CD8-positive, alpha-beta memory T cell (primary cell): ENCODE data around the gene RCE1. TPM values are rescaled to one million over a fixed set of nuclear protein-coding genes. Genes with fewer than 3 reads are reported as not detected.

Experiments used
- CTCF ChIA-PET: fragments of 350-600 bp; sonication (Branson Sonifier 250); formaldehyde crosslinking; loops from one replicate; lab custom pipeline; 2021; ENCODE audit warnings: antibody characterized with exemption; lab: Charles Lee
- POLR2A ChIA-PET: fragments of 350-600 bp; sonication (Branson Sonifier 250); formaldehyde crosslinking; loops from one replicate; lab custom pipeline; 2021; ENCODE audit warnings: antibody characterized with exemption; lab: Charles Lee
- DNase-seq, 5 donors: peaks; one replicate each; pipeline versions ENCODE4 v3.0.0 to v3.0.0-alpha.2; 2020 to 2022; ENCODE audit warnings: mixed read lengths in 1 of 5
- H3K27ac ChIP-seq: one replicate; pipeline ENCODE4 v1.7.0; 2013; ENCODE audit warnings: low read depth, mild to moderate bottlenecking, low read length, moderate library complexity
- H3K27me3 ChIP-seq: 2 replicates; pipeline ENCODE4 v1.7.0; 2013; ENCODE audit warnings: low read length, mild to moderate bottlenecking; ENCODE audit not compliant: insufficient read depth, poor library complexity, severe bottlenecking
- H3K36me3 ChIP-seq: 2 replicates; pipeline ENCODE4 v1.7.0; 2013; ENCODE audit warnings: mild to moderate bottlenecking, low read length, moderate library complexity; ENCODE audit not compliant: insufficient read depth
- H3K4me1 ChIP-seq: 2 replicates; pipeline ENCODE4 v1.7.0; 2013; ENCODE audit warnings: mild to moderate bottlenecking, low read length, moderate library complexity; ENCODE audit not compliant: insufficient read depth
- H3K4me3 ChIP-seq: 2 replicates; pipeline ENCODE4 v1.7.0; 2013; ENCODE audit warnings: mild to moderate bottlenecking, low read length
- H3K9me3 ChIP-seq: 2 replicates; pipeline ENCODE4 v1.7.0; 2013; ENCODE audit warnings: mild to moderate bottlenecking, low read length
- H3K27ac Mint-ChIP-seq, 8 donors: one replicate each; pipeline ENCODE4 v1.8.0; 2020 to 2021; ENCODE audit warnings: mixed read lengths in 8 of 8, mild to moderate bottlenecking in 6 of 8, inconsistent platforms in 3 of 8, moderate library complexity in 3 of 8
- H3K27me3 Mint-ChIP-seq, 2 donors: one replicate each; pipeline ENCODE4 v1.8.0; 2020 to 2021; ENCODE audit warnings: mixed read lengths in 2 of 2, mild to moderate bottlenecking in 1 of 2, moderate library complexity in 1 of 2
- H3K36me3 Mint-ChIP-seq, 3 donors: one replicate each; pipeline ENCODE4 v1.8.0; 2020 to 2021; ENCODE audit warnings: mixed read lengths in 3 of 3, inconsistent platforms in 1 of 3, mild to moderate bottlenecking in 1 of 3
- H3K4me1 Mint-ChIP-seq, 3 donors: one replicate each; pipeline ENCODE4 v1.8.0; 2020 to 2021; ENCODE audit warnings: mixed read lengths in 3 of 3, inconsistent platforms in 1 of 3, mild to moderate bottlenecking in 1 of 3
- H3K4me3 Mint-ChIP-seq, 7 donors: one replicate each; pipeline ENCODE4 v1.8.0; 2020 to 2021; ENCODE audit warnings: mixed read lengths in 7 of 7, mild to moderate bottlenecking in 6 of 7, moderate library complexity in 4 of 7, inconsistent platforms in 2 of 7
- H3K9me3 Mint-ChIP-seq, 5 donors: one replicate each; pipeline ENCODE4 v1.8.0; 2020 to 2022; ENCODE audit warnings: mixed read lengths in 5 of 5, mild to moderate bottlenecking in 3 of 5, moderate library complexity in 2 of 5, inconsistent platforms in 1 of 5
- polyA plus RNA-seq: library from polyadenylated mRNA; unstranded; fragments of 300-500 nt; fragmentation: Illumina TruSeq; gene quantifications from one replicate; pipeline ENCODE4 v1.2.3, GENCODE V29; 2021
- total RNA-seq, 2 experiments: library from RNA; stranded (reverse); gene quantifications; one replicate each; pipeline ENCODE4 v1.2.3, GENCODE V29; 2021

The RCE1 gene
- total and polyA plus RNA-seq, 3 experiments from 2014 or later = 32.8 to 41.2 (median 34.1) TPM

GRCh38 chr11:66870131-66870530 is 26.9 kb downstream of the RCE1 start:
- Mint-ChIP-seq H3K4me1 (peaks cover 6 to 16% (median 6%) of the 10 kb centered on the region in 3 donors), H3K9me3 (no peaks in the 10 kb centered on the region), H3K27ac (no peak overlapping the region), H3K36me3 (no peaks in the 10 kb centered on the region), H3K27me3 (peaks cover 0 to 4% of the 10 kb centered on the region in 2 donors), H3K4me3 (no peak overlapping the region)
- Histone ChIP-seq H3K4me1 (peaks cover 9% of the 10 kb centered on the region), H3K36me3 (no peaks in the 10 kb centered on the region), H3K9me3 (no peaks in the 10 kb centered on the region), H3K27ac (no peak overlapping the region), H3K27me3 (no peaks in the 10 kb centered on the region), H3K4me3 (no peak overlapping the region)
- ChIA-PET POLR2A (no interaction called here), CTCF (interaction anchor here (0.7 kb wide), 1 partner anchor 14 kb away, joined by 3 read pairs; no protein-coding TSS in a partner anchor)
- DNase-seq = no peak

- H3K9me3 ChIP-seq = no peaks in the 10 kb centered on the region
- ChIA-PET CTCF (interaction anchor here (0.7 kb wide), 1 partner anchor 13 kb away, joined by 3 read pairs; no protein-coding TSS in a partner anchor), POLR2A (no interaction called here)
- no peaks in the 10 kb centered on the region for H3K36me3 Mint-ChIP-seq
- H3K27ac ChIP-seq = no peak overlapping the region
- no peak for DNase-seq
- peaks cover 9% of the 10 kb centered on the region for H3K4me1 ChIP-seq
- H3K27me3 ChIP-seq = no peaks in the 10 kb centered on the region
- H3K27ac Mint-ChIP-seq = no peak overlapping the region
- H3K36me3 ChIP-seq = no peaks in the 10 kb centered on the region
- H3K4me3 Mint-ChIP-seq = no peak overlapping the region
- H3K4me3 ChIP-seq = no peak overlapping the region
- H3K27me3 Mint-ChIP-seq = peaks cover 0 to 4% of the 10 kb centered on the region in 2 donors
- H3K9me3 Mint-ChIP-seq = no peaks in the 10 kb centered on the region
- peaks cover 6 to 16% (median 6%) of the 10 kb centered on the region in 3 donors for H3K4me1 Mint-ChIP-seq
These were observed 27.6 kb downstream of the RCE1 start for GRCh38 chr11:66870616-66871520.

GRCh38 chr11:66871521-66871901 is 28.3 kb downstream of the RCE1 start:
- ChIA-PET CTCF (no interaction called here), POLR2A (no interaction called here)
- Mint-ChIP-seq H3K36me3 (no peaks in the 10 kb centered on the region), H3K9me3 (no peaks in the 10 kb centered on the region), H3K27me3 (peaks cover 0 to 4% of the 10 kb centered on the region in 2 donors), H3K4me3 (no peak overlapping the region), H3K27ac (no peak overlapping the region), H3K4me1 (peaks cover 6 to 16% (median 6%) of the 10 kb centered on the region in 3 donors)
- Histone ChIP-seq H3K27ac (no peak overlapping the region), H3K4me3 (no peak overlapping the region), H3K27me3 (no peaks in the 10 kb centered on the region), H3K36me3 (no peaks in the 10 kb centered on the region), H3K9me3 (no peaks in the 10 kb centered on the region), H3K4me1 (peaks cover 9% of the 10 kb centered on the region)
- no peak for DNase-seq

GRCh38 chr11:66874232-66874631 is 31.0 kb downstream of the RCE1 start:
- POLR2A ChIA-PET = no interaction called here
- Mint-ChIP-seq H3K4me3 (no peak overlapping the region), H3K36me3 (no peaks in the 10 kb centered on the region), H3K27ac (peak overlapping the region in 2 of 8 donors; percentile 52 to 83), H3K4me1 (peaks cover 0 to 3% (median 0%) of the 10 kb centered on the region in 3 donors), H3K9me3 (no peaks in the 10 kb centered on the region), H3K27me3 (peaks cover 0 to 4% of the 10 kb centered on the region in 2 donors)
- no peaks in the 10 kb centered on the region for H3K27me3 ChIP-seq
- H3K4me3 ChIP-seq = no peak overlapping the region
- CTCF ChIA-PET = no interaction called here
- H3K4me1 ChIP-seq = no peaks in the 10 kb centered on the region
- no peak overlapping the region for H3K27ac ChIP-seq
- no peaks in the 10 kb centered on the region for H3K36me3 ChIP-seq
- no peak for DNase-seq
- H3K9me3 ChIP-seq = no peaks in the 10 kb centered on the region

DNA sequence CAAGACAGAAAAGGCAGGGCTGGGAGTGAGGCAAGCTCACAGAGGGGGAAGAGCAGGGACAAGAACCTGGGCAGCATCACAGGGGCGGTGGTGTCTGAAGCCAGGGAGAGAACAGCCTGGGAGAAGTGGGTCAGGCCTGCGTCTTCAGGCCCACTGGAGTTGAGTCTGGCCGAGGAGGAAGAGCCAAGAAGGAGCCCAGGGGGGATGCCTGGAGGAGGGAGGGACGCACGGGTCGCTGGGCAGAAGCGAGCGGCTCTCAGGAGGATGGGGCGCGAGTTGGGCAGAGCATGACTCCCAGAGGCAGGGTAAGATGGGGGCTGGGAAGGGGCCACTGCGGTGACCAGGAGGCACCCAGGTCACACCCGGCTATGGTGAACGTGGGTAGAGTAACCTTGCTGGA is 32.1 kb downstream of the RCE1 start:
- H3K27ac Mint-ChIP-seq = no peak overlapping the region
- Histone ChIP-seq H3K27ac (no peak overlapping the region), H3K36me3 (no peaks in the 10 kb centered on the region), H3K4me1 (peaks cover 6% of the 10 kb centered on the region), H3K27me3 (no peaks in the 10 kb centered on the region), H3K4me3 (no peak overlapping the region), H3K9me3 (no peaks in the 10 kb centered on the region)
- ChIA-PET POLR2A (no interaction called here), CTCF (no interaction called here)
- no peaks in the 10 kb centered on the region for H3K9me3 Mint-ChIP-seq
- DNase-seq = no peak
- H3K27me3 Mint-ChIP-seq = peaks cover 0 to 4% of the 10 kb centered on the region in 2 donors
- no peak overlapping the region for H3K4me3 Mint-ChIP-seq
- no peaks in the 10 kb centered on the region for H3K36me3 Mint-ChIP-seq
- H3K4me1 Mint-ChIP-seq = peaks cover 2 to 8% (median 4%) of the 10 kb centered on the region in 3 donors

- Histone ChIP-seq H3K4me1 (peaks cover 13% of the 10 kb centered on the region), H3K4me3 (no peak overlapping the region), H3K36me3 (no peaks in the 10 kb centered on the region), H3K9me3 (no peaks in the 10 kb centered on the region), H3K27me3 (no peaks in the 10 kb centered on the region), H3K27ac (no peak overlapping the region)
- Mint-ChIP-seq H3K4me1 (peaks cover 9 to 19% (median 10%) of the 10 kb centered on the region in 3 donors), H3K4me3 (no peak overlapping the region), H3K36me3 (no peaks in the 10 kb centered on the region), H3K9me3 (no peaks in the 10 kb centered on the region), H3K27me3 (peaks cover 0 to 4% of the 10 kb centered on the region in 2 donors), H3K27ac (no peak overlapping the region)
- ChIA-PET CTCF (no interaction called here), POLR2A (no interaction called here)
- DNase-seq = no peak
These were observed 34.5 kb downstream of the RCE1 start for GRCh38 chr11:66877588-66878385.

- no peaks in the 10 kb centered on the region for H3K36me3 Mint-ChIP-seq
- no peaks in the 10 kb centered on the region for H3K36me3 ChIP-seq
- no peak overlapping the region for H3K4me3 Mint-ChIP-seq
- H3K4me3 ChIP-seq = no peak overlapping the region
- no peaks in the 10 kb centered on the region for H3K9me3 ChIP-seq
- peaks cover 0 to 4% of the 10 kb centered on the region in 2 donors for H3K27me3 Mint-ChIP-seq
- H3K27me3 ChIP-seq = no peaks in the 10 kb centered on the region
- peaks cover 9 to 19% (median 10%) of the 10 kb centered on the region in 3 donors for H3K4me1 Mint-ChIP-seq
- H3K4me1 ChIP-seq = peaks cover 13% of the 10 kb centered on the region
- H3K27ac ChIP-seq = no peak overlapping the region
- H3K27ac Mint-ChIP-seq = no peak overlapping the region
- H3K9me3 Mint-ChIP-seq = no peaks in the 10 kb centered on the region
- CTCF ChIA-PET = no interaction called here
- POLR2A ChIA-PET = no interaction called here
- DNase-seq = no peak
These were observed 35.2 kb downstream of the RCE1 start for GRCh38 chr11:66878474-66878873.

DNA sequence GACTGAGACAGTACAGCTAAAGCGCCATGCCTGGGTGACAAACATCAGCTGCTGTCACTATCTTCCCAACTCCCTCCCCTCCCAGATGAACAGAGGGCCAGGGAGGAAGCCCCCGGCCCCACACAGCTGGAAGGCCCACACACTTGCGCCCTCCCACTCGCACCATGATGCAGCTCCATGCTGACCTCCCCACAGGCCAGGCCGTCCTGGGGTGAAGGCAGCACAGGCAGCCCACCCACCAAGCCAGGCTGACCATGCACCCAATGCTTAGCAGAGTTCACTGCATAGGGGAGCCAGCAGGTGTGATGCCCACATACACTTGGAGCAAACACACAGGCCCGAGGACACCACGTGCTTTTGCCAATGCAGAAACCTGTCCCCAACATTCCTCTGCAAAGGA is 35.8 kb downstream of the RCE1 start:
- no peak overlapping the region for H3K4me3 ChIP-seq
- ChIA-PET POLR2A (no interaction called here), CTCF (no interaction called here)
- Mint-ChIP-seq H3K4me1 (peaks cover 9 to 19% (median 10%) of the 10 kb centered on the region in 3 donors), H3K36me3 (no peaks in the 10 kb centered on the region), H3K27ac (no peak overlapping the region), H3K27me3 (peaks cover 0 to 4% of the 10 kb centered on the region in 2 donors), H3K4me3 (peak overlapping the region in 1 of 7 donors; percentile 19), H3K9me3 (no peaks in the 10 kb centered on the region)
- H3K36me3 ChIP-seq = no peaks in the 10 kb centered on the region
- peaks cover 13% of the 10 kb centered on the region for H3K4me1 ChIP-seq
- no peak overlapping the region for H3K27ac ChIP-seq
- no peaks in the 10 kb centered on the region for H3K9me3 ChIP-seq
- no peaks in the 10 kb centered on the region for H3K27me3 ChIP-seq
- DNase-seq = no peak
